HepG2 (cell line): ENCODE measurements around the gene PPP2R2D. TPM values are rescaled to one million over a fixed set of nuclear protein-coding genes. Genes with fewer than 3 reads are reported as not detected.

ENCODE experiments used
- BATF2 ChIP-seq: sonication (generic); formaldehyde crosslinking; IDR thresholded peaks from 2 replicates; pipeline ENCODE4 v1.8.0; 2022; ENCODE audit warnings: mild to moderate bottlenecking, missing genetic modification reagents, moderate library complexity
- CTCF ChIP-seq: sonication (generic); formaldehyde crosslinking; IDR thresholded peaks from 2 replicates; pipeline ENCODE4 v1.5.0; 2020; ENCODE audit warnings: mild to moderate bottlenecking, missing genetic modification reagents, moderate library complexity
- EED ChIP-seq: sonication (generic); formaldehyde crosslinking; IDR thresholded peaks from 2 replicates; pipeline ENCODE4 v1.5.0; 2020; ENCODE audit warnings: mild to moderate bottlenecking, missing genetic modification reagents
- GMEB2 ChIP-seq: IDR thresholded peaks from 2 replicates; pipeline ENCODE4 v1.6.1; 2016; ENCODE audit warnings: missing biosample characterization, missing genetic modification reagents, low read depth
- HNF4G ChIP-seq, 2 experiments: sonication (generic) in 1 of 2; formaldehyde crosslinking in 1 of 2; IDR thresholded peaks; 2 replicates each; pipeline versions ENCODE4 v1.4.0 to v1.6.1; 2011 to 2020; ENCODE audit warnings: borderline replicate concordance in 2 of 2, low read depth in 2 of 2, mild to moderate bottlenecking in 2 of 2, low read length in 1 of 2, missing genetic modification reagents in 1 of 2, moderate library complexity in 1 of 2
- MTA1 ChIP-seq: sonication (generic); formaldehyde crosslinking; IDR thresholded peaks from 2 replicates; pipeline ENCODE4 v1.4.0; 2020; ENCODE audit warnings: missing genetic modification reagents, mild to moderate bottlenecking, borderline replicate concordance
- NONO ChIP-seq, 2 experiments: fragments of 450-650 bp in 1 of 2; sonication (generic) in 1 of 2; formaldehyde crosslinking in 1 of 2; IDR thresholded peaks in 1 of 2; conservative IDR thresholded peaks in 1 of 2; 2 replicates each; pipeline versions ENCODE4 v1.6.1 to v1.8.0; 2017 to 2022; ENCODE audit warnings: mild to moderate bottlenecking in 1 of 2, missing genetic modification reagents in 1 of 2, moderate library complexity in 1 of 2
- NRL ChIP-seq: sonication (generic); formaldehyde crosslinking; IDR thresholded peaks from 2 replicates; pipeline ENCODE4 v1.5.0; 2020; ENCODE audit warnings: missing genetic modification reagents, mild to moderate bottlenecking, moderate library complexity, borderline replicate concordance
- SIN3B ChIP-seq: fragments of 150-350 bp; IDR thresholded peaks from 2 replicates; pipeline ENCODE4 v1.6.1; 2014; ENCODE audit warnings: low read length
- TBX2 ChIP-seq: sonication (generic); formaldehyde crosslinking; IDR thresholded peaks from 2 replicates; pipeline ENCODE4 v1.5.0; 2020; ENCODE audit warnings: missing genetic modification reagents, mild to moderate bottlenecking, borderline replicate concordance
- UBTF ChIP-seq: sonication (generic); formaldehyde crosslinking; IDR thresholded peaks from 2 replicates; pipeline ENCODE4 v1.4.0; 2020; ENCODE audit warnings: mild to moderate bottlenecking, missing genetic modification reagents
- ZFP91 ChIP-seq: sonication (generic); formaldehyde crosslinking; IDR thresholded peaks from 2 replicates; pipeline ENCODE4 v1.9.0; 2022; ENCODE audit warnings: missing genetic modification reagents, mild to moderate bottlenecking, borderline replicate concordance
- ZNF800 ChIP-seq: sonication (generic); formaldehyde crosslinking; IDR thresholded peaks from 2 replicates; pipeline ENCODE4 v1.4.0; 2020; ENCODE audit warnings: missing genetic modification reagents
- polyA plus RNA-seq, 8 experiments: library from polyadenylated mRNA; depleted of rRNA in 3 of 8; stranded (reverse) in 7 of 8; unstranded in 1 of 8; fragments of >200 nt; fragmentation: Illumina TruSeq in 4 of 8; extraction: Trizol in 4 of 8; gene quantifications; 2 replicates each; pipeline versions ENCODE4 v1.2.1 to v1.2.3, GENCODE V29; 2011 to 2016; ENCODE audit warnings: low read depth in 4 of 8, missing spikeins in 1 of 8, mixed read lengths in 1 of 8; ENCODE audit not compliant: insufficient read depth in 1 of 8
- total RNA-seq, 5 experiments: library from RNA; depleted of rRNA; stranded (reverse); fragments of >200 nt; fragmentation: Illumina TruSeq; extraction: Trizol; gene quantifications; 2 replicates each; pipeline ENCODE4 v1.2.3, GENCODE V29; 2016; ENCODE audit warnings: low read depth in 1 of 5

The PPP2R2D gene
- total and polyA plus RNA-seq, 2 of the 13 experiments (the other 11 are each of a cell fraction or from before 2014, with no cell fraction given): 32.7 to 33.2 TPM

- TF ChIP-seq GMEB2 (CRISPR knock-in tag): no peak
- 0 out of 2 replicates have a peak, but pooled peaks have one; percentile 21 for TF ChIP-seq TBX2
- TF ChIP-seq NRL (CRISPR knock-in tag): no peak
- 0 out of 2 replicates have a peak, but pooled peaks have one; percentile 27 for TF ChIP-seq MTA1 (CRISPR knock-in tag)
- peak; percentile 46 for TF ChIP-seq CTCF (CRISPR knock-in tag)
- 0 out of 2 replicates have a peak, but pooled peaks have one; percentile 20 for TF ChIP-seq ZFP91 (CRISPR knock-in tag)
- 0 out of 2 replicates have a peak, but pooled peaks have one; percentile 42 for TF ChIP-seq ZNF800 (CRISPR knock-in tag)
- TF ChIP-seq NONO (IDR thresholded peaks at IDR 0.05): no peak
- 0 out of 2 replicates have a peak, but pooled peaks have one; percentile 27 for TF ChIP-seq NONO (CRISPR knock-in tag; conservative IDR thresholded peaks at IDR 0.05)
- TF ChIP-seq BATF2 (CRISPR knock-in tag): no peak
- TF ChIP-seq UBTF (CRISPR knock-in tag): peak; percentile 70
- no peak for TF ChIP-seq SIN3B
- TF ChIP-seq HNF4G (IDR thresholded peaks at IDR 0.05; ENCODE audit: borderline replicate concordance, low read depth, low read length): 0 out of 2 replicates have a peak, but pooled peaks have one; percentile 7
- TF ChIP-seq HNF4G (CRISPR knock-in tag; IDR thresholded peaks at IDR 0.05; ENCODE audit: borderline replicate concordance, low read depth): no peak
- 0 out of 2 replicates have a peak, but pooled peaks have one; percentile 41 for TF ChIP-seq EED
Measured at GRCh38 chr10:131872827-131873375, 27.9 kb upstream of the PPP2R2D start (continued).
